ENCODE measurements around the gene NDUFS1. TPM values are rescaled to one million over a fixed set of nuclear protein-coding genes. Genes with fewer than 3 reads are reported as not detected.

NDUFS1 gene
- total and polyA plus RNA-seq, 9 of the 15 experiments (the other 6 are each of a cell fraction or from before 2014, with no cell fraction given): 75.0 to 130 (median 91.5) TPM

DNA sequence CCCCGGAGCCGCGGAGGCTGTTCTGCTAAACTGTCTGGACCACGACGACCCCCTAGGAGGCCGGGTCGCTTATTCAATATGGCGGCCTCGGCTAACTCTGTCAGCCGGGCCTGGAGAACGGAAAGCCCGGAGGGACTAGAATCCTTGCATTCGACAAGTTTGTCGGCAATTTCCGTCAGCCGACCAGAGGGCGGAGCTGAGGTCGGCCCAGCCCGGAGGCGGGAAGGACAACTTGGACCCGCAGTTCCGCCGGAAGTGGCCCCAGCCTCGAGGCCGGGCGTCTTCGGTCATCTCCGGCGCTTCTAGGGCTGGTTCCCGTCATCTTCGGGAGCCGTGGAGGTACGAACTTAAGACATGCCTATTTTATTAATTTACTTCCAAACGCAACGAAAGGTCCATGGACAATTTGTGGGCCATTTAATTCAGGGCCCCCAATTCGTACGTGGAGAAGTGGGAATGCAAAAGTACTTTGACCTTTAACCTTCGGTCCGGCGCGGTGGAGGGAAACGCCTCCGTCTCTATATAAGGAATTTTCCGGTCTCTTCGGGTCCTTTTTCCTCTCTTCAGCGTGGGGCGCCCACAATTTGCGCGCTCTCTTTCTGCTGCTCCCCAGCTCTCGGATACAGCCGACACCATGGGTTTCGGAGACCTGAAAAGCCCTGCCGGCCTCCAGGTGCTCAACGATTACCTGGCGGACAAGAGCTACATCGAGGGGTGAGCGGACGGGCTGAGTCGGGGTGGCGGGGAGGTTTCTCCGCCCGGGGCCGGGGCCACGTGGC, at the start of gene NDUFS1, which contains the start of gene EEF1B2 (continued):
- TF ChIP-seq STAT5B (CRISPR knock-in tag; IDR thresholded peaks at IDR 0.05) (no peak), SOX6 (IDR thresholded peaks at IDR 0.05) (peak; percentile 35; the same call in 1 of the 2 replicates), ZNF140 (CRISPR knock-in tag; IDR thresholded peaks at IDR 0.05) (no peak), ZNF134 (CRISPR knock-in tag; conservative IDR thresholded peaks at IDR 0.05) (no peak), NCOA6 (IDR thresholded peaks at IDR 0.05) (no peak), BCL6 (CRISPR knock-in tag; IDR thresholded peaks at IDR 0.05) (no peak), DMBX1 (CRISPR knock-in tag; IDR thresholded peaks at IDR 0.05; ENCODE audit: borderline replicate concordance) (no peak), TBL1XR1 (IDR thresholded peaks at IDR 0.05; ENCODE audit: low read length in 2 of 2) (0 out of 4 replicates have a peak, but pooled peaks of 1 of the 2 experiments have one; percentile 5), SIRT6 (IDR thresholded peaks at IDR 0.05; ENCODE audit: low read depth, low read length) (no peak)
- TF ChIP-seq, protein P1, sequence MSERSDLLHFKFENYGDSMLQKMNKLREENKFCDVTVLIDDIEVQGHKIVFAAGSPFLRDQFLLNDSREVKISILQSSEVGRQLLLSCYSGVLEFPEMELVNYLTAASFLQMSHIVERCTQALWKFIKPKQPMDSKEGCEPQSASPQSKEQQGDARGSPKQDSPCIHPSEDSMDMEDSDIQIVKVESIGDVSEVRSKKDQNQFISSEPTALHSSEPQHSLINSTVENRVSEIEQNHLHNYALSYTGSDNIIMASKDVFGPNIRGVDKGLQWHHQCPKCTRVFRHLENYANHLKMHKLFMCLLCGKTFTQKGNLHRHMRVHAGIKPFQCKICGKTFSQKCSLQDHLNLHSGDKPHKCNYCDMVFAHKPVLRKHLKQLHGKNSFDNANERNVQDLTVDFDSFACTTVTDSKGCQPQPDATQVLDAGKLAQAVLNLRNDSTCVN (CRISPR knock-in tag; IDR thresholded peaks at IDR 0.05): no peak
- TF ChIP-seq, protein P2, sequence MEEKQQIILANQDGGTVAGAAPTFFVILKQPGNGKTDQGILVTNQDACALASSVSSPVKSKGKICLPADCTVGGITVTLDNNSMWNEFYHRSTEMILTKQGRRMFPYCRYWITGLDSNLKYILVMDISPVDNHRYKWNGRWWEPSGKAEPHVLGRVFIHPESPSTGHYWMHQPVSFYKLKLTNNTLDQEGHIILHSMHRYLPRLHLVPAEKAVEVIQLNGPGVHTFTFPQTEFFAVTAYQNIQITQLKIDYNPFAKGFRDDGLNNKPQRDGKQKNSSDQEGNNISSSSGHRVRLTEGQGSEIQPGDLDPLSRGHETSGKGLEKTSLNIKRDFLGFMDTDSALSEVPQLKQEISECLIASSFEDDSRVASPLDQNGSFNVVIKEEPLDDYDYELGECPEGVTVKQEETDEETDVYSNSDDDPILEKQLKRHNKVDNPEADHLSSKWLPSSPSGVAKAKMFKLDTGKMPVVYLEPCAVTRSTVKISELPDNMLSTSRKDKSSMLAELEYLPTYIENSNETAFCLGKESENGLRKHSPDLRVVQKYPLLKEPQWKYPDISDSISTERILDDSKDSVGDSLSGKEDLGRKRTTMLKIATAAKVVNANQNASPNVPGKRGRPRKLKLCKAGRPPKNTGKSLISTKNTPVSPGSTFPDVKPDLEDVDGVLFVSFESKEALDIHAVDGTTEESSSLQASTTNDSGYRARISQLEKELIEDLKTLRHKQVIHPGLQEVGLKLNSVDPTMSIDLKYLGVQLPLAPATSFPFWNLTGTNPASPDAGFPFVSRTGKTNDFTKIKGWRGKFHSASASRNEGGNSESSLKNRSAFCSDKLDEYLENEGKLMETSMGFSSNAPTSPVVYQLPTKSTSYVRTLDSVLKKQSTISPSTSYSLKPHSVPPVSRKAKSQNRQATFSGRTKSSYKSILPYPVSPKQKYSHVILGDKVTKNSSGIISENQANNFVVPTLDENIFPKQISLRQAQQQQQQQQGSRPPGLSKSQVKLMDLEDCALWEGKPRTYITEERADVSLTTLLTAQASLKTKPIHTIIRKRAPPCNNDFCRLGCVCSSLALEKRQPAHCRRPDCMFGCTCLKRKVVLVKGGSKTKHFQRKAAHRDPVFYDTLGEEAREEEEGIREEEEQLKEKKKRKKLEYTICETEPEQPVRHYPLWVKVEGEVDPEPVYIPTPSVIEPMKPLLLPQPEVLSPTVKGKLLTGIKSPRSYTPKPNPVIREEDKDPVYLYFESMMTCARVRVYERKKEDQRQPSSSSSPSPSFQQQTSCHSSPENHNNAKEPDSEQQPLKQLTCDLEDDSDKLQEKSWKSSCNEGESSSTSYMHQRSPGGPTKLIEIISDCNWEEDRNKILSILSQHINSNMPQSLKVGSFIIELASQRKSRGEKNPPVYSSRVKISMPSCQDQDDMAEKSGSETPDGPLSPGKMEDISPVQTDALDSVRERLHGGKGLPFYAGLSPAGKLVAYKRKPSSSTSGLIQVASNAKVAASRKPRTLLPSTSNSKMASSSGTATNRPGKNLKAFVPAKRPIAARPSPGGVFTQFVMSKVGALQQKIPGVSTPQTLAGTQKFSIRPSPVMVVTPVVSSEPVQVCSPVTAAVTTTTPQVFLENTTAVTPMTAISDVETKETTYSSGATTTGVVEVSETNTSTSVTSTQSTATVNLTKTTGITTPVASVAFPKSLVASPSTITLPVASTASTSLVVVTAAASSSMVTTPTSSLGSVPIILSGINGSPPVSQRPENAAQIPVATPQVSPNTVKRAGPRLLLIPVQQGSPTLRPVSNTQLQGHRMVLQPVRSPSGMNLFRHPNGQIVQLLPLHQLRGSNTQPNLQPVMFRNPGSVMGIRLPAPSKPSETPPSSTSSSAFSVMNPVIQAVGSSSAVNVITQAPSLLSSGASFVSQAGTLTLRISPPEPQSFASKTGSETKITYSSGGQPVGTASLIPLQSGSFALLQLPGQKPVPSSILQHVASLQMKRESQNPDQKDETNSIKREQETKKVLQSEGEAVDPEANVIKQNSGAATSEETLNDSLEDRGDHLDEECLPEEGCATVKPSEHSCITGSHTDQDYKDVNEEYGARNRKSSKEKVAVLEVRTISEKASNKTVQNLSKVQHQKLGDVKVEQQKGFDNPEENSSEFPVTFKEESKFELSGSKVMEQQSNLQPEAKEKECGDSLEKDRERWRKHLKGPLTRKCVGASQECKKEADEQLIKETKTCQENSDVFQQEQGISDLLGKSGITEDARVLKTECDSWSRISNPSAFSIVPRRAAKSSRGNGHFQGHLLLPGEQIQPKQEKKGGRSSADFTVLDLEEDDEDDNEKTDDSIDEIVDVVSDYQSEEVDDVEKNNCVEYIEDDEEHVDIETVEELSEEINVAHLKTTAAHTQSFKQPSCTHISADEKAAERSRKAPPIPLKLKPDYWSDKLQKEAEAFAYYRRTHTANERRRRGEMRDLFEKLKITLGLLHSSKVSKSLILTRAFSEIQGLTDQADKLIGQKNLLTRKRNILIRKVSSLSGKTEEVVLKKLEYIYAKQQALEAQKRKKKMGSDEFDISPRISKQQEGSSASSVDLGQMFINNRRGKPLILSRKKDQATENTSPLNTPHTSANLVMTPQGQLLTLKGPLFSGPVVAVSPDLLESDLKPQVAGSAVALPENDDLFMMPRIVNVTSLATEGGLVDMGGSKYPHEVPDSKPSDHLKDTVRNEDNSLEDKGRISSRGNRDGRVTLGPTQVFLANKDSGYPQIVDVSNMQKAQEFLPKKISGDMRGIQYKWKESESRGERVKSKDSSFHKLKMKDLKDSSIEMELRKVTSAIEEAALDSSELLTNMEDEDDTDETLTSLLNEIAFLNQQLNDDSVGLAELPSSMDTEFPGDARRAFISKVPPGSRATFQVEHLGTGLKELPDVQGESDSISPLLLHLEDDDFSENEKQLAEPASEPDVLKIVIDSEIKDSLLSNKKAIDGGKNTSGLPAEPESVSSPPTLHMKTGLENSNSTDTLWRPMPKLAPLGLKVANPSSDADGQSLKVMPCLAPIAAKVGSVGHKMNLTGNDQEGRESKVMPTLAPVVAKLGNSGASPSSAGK (IDR thresholded peaks at IDR 0.05): peak; percentile 84
- TF ChIP-seq, protein P3, sequence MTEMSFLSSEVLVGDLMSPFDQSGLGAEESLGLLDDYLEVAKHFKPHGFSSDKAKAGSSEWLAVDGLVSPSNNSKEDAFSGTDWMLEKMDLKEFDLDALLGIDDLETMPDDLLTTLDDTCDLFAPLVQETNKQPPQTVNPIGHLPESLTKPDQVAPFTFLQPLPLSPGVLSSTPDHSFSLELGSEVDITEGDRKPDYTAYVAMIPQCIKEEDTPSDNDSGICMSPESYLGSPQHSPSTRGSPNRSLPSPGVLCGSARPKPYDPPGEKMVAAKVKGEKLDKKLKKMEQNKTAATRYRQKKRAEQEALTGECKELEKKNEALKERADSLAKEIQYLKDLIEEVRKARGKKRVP (CRISPR knock-in tag; IDR thresholded peaks at IDR 0.05): no peak
- TF ChIP-seq, protein P4, sequence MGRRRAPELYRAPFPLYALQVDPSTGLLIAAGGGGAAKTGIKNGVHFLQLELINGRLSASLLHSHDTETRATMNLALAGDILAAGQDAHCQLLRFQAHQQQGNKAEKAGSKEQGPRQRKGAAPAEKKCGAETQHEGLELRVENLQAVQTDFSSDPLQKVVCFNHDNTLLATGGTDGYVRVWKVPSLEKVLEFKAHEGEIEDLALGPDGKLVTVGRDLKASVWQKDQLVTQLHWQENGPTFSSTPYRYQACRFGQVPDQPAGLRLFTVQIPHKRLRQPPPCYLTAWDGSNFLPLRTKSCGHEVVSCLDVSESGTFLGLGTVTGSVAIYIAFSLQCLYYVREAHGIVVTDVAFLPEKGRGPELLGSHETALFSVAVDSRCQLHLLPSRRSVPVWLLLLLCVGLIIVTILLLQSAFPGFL (CRISPR knock-in tag; IDR thresholded peaks at IDR 0.05): no peak

Measured in K562 (cell line).